Measurements from ENCODE around the gene DNMT3L. TPM values are rescaled to one million over a fixed set of nuclear protein-coding genes. Genes with fewer than 3 reads are reported as not detected.
A peak's percentile ranks its signal among the peaks of the same experiment; 100 is the strongest.
"Not testable (repeated sequence)": the region's sequence is repeated elsewhere in the genome, so short reads cannot be mapped to it uniquely, and the experiment has no call there.

The DNMT3L gene
- total and polyA plus RNA-seq, 4 donors = 0.18 to 0.99 (median 0.25) TPM; not detected in 1

DNA sequence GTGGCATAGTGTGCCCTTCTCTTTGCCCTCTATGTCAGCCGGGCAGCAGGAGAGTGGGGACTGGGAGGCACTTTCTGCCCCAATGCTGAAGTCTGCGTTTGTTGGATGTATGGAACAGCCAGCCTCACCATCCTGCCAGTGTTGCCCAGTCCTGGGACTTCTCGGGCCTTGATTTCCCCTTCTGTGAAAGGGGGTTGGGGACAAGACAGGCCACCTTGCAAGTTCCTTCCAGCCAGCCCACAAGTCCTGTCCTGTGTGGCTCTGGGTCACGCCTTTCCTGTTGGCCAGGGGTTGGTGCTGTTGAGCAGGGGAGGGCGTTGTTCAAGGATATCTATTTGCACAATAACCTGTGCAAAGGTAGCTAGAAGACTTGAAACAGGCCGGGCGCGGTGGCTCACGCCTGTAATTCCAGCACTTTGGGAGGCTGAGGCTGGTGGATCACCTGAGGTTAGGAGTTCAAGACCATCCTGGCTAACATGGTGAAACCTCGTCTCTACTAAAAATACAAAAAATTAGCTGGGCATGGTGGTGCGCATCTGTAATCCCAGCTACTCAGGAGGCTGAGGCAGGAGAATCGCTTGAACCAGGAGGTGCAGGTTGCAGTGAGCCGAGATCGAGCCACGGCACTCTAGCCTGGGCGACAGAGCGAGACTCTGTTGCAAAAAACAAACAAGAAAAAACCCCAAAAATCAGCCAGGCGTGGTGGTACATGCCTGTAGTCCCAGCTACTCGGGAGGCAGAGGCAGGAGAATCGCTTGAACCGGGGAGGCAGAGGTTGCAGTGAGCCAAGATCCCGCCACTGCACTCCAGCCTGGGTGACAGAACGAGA, 41.1 kb upstream of the DNMT3L start:
- H3K36me3 ChIP-seq (ENCODE audit: control insufficient read depth in 4 of 4, insufficient read depth in 3 of 4, low read depth in 1 of 4, low read length in 3 of 4); H3K27me3 ChIP-seq (ENCODE audit: control insufficient read depth in 4 of 4, insufficient read depth in 4 of 4, low read length in 3 of 4); H3K9ac ChIP-seq (ENCODE audit: low read depth in 1 of 2, low read length in 2 of 2); H3K4me3 ChIP-seq (ENCODE audit: low read depth in 1 of 3, low read length in 3 of 3); H3K9me3 ChIP-seq (ENCODE audit: control insufficient read depth in 4 of 4, low read length in 3 of 4): not testable (repeated sequence)
- DNase-seq (ENCODE audit: low spot score) = peak; percentile 47
- TF ChIP-seq RAD21 (IDR thresholded peaks at IDR 0.05) (peak; percentile 28 to 38), SP1 (IDR thresholded peaks at IDR 0.05) (peak; percentile 32), HNF4A (conservative IDR thresholded peaks at IDR 0.05) (peak; percentile 20 to 42)
- TF ChIP-seq, protein P1, sequence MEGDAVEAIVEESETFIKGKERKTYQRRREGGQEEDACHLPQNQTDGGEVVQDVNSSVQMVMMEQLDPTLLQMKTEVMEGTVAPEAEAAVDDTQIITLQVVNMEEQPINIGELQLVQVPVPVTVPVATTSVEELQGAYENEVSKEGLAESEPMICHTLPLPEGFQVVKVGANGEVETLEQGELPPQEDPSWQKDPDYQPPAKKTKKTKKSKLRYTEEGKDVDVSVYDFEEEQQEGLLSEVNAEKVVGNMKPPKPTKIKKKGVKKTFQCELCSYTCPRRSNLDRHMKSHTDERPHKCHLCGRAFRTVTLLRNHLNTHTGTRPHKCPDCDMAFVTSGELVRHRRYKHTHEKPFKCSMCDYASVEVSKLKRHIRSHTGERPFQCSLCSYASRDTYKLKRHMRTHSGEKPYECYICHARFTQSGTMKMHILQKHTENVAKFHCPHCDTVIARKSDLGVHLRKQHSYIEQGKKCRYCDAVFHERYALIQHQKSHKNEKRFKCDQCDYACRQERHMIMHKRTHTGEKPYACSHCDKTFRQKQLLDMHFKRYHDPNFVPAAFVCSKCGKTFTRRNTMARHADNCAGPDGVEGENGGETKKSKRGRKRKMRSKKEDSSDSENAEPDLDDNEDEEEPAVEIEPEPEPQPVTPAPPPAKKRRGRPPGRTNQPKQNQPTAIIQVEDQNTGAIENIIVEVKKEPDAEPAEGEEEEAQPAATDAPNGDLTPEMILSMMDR (IDR thresholded peaks at IDR 0.05; ENCODE audit: low read depth, low read length, missing input control) = peak; percentile 16
- 49% methylated on average over 23 of the region's 23 CpGs for WGBS
- Histone ChIP-seq H3K27ac (ENCODE audit: low read depth in 1 of 2, low read length in 2 of 2) (peak overlapping the region in 1 of 2 donors; percentile 63), H3K4me1 (ENCODE audit: control insufficient read depth in 4 of 4, insufficient read depth in 4 of 4, low read length in 3 of 4) (peaks cover 17 to 54% (median 45%) of the 10 kb centered on the region in 4 donors)

DNA sequence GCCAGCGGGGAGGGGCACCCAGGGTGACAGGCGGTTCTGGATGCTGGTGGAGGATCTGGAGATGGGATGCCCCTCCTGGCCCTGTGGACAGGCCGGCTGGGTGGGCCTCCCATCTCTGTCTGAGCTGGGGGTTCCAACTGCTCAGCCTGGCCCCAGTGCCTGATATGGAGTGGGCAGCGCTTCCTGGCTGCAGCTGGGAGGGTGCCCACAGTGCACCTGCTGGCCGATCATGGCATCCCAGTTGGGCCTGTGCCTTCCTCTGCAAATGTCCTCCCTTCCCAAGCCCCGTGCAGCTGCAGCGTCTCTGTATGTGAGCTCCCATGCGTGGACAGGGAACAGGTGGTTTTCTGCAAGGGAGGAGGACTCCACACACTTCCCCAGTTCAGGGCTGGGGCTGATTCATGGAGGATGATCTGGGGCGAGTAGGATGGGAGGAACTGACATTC, 40.3 kb upstream of the DNMT3L start:
- H3K4me1 ChIP-seq (ENCODE audit: control insufficient read depth in 4 of 4, insufficient read depth in 4 of 4, low read length in 3 of 4) = peaks cover 17 to 60% (median 49%) of the 10 kb centered on the region in 4 donors
- H3K27ac ChIP-seq (ENCODE audit: low read depth in 1 of 2, low read length in 2 of 2) = no peak overlapping the region
- H3K4me3 ChIP-seq (ENCODE audit: low read depth in 1 of 3, low read length in 3 of 3) = no peak overlapping the region

More for the DNA sequence above, 40.3 kb upstream of the DNMT3L start:
- Histone ChIP-seq H3K9me3 (ENCODE audit: control insufficient read depth in 4 of 4, low read length in 3 of 4) (no peaks in the 10 kb centered on the region), H3K27me3 (ENCODE audit: control insufficient read depth in 4 of 4, insufficient read depth in 4 of 4, low read length in 3 of 4) (no peaks in the 10 kb centered on the region), H3K9ac (ENCODE audit: low read depth in 1 of 2, low read length in 2 of 2) (no peak overlapping the region), H3K36me3 (ENCODE audit: control insufficient read depth in 4 of 4, insufficient read depth in 3 of 4, low read depth in 1 of 4, low read length in 3 of 4) (peaks cover 0 to 2% (median 0%) of the 10 kb centered on the region in 4 donors)
- TF ChIP-seq, protein P1 (IDR thresholded peaks at IDR 0.05; ENCODE audit: low read depth, low read length, missing input control) = peak; percentile 2
- TF ChIP-seq, protein P2, sequence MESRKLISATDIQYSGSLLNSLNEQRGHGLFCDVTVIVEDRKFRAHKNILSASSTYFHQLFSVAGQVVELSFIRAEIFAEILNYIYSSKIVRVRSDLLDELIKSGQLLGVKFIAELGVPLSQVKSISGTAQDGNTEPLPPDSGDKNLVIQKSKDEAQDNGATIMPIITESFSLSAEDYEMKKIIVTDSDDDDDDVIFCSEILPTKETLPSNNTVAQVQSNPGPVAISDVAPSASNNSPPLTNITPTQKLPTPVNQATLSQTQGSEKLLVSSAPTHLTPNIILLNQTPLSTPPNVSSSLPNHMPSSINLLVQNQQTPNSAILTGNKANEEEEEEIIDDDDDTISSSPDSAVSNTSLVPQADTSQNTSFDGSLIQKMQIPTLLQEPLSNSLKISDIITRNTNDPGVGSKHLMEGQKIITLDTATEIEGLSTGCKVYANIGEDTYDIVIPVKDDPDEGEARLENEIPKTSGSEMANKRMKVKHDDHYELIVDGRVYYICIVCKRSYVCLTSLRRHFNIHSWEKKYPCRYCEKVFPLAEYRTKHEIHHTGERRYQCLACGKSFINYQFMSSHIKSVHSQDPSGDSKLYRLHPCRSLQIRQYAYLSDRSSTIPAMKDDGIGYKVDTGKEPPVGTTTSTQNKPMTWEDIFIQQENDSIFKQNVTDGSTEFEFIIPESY (IDR thresholded peaks at IDR 0.05) = no peak
- no peak for TF ChIP-seq TAF1 (conservative IDR thresholded peaks at IDR 0.05)
- no peak for DNase-seq (ENCODE audit: low spot score)
- WGBS = 76% methylated on average over 9 of the region's 9 CpGs

Measured in liver (tissue), 9 donors.